ENCODE results near the gene POR.
"Not testable (repeated sequence)": the region's sequence is repeated elsewhere in the genome, so short reads cannot be mapped to it uniquely, and the experiment has no call there.

The POR gene

GRCh38 chr7:75914655-75915415, at the start of gene POR:
POR (plus strand) TSS chr7:75915155; CDS start chr7:75954002, 38,847 bp downstream.
- DNase-seq (ENCODE audit: low spot score): peak; percentile 91

GRCh38 chr7:75866114-75866488, 48.9 kb upstream of the POR start:
- peak; percentile 68 for DNase-seq (ENCODE audit: low spot score)

- peak; percentile 77 for DNase-seq (ENCODE audit: low spot score)
Measured at GRCh38 chr7:75866489-75867389, 48.2 kb upstream of the POR start.

DNA sequence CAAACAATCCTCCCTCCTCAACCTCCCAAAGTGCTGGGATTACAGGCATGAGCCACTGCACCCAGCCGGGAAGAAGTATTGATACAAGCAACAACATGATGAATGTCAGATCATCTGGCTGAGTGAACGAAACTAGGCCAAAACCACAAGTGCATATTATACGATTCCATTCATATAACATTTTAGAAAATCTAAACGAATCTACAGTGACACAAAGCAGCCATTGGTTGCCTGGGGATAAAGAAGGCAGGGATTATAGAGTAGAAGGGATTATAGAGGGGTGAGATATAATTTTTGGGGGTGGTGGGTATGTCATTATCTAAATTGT, 47.6 kb upstream of the POR start:
- no peak for DNase-seq (ENCODE audit: low spot score)

DNA sequence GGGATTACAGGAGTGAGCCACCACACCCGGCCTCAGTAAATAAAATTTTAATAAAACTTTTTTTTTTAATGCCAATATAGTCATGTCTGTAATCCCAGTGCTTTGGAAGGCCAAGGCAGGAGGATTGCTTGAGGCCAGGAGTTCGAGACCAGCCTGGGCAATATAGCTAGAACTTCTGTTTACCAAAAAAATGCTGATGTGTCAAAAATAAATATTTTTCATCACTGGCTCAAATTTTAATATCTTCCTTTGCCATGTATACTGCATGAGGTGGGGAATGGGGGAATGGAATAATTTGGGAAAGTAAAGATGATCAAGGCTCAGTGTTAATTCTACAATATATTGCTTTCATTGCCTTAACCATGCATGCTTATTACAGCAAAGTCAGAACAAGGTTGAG, 46.8 kb upstream of the POR start:
- DNase-seq (ENCODE audit: low spot score): no peak

DNA sequence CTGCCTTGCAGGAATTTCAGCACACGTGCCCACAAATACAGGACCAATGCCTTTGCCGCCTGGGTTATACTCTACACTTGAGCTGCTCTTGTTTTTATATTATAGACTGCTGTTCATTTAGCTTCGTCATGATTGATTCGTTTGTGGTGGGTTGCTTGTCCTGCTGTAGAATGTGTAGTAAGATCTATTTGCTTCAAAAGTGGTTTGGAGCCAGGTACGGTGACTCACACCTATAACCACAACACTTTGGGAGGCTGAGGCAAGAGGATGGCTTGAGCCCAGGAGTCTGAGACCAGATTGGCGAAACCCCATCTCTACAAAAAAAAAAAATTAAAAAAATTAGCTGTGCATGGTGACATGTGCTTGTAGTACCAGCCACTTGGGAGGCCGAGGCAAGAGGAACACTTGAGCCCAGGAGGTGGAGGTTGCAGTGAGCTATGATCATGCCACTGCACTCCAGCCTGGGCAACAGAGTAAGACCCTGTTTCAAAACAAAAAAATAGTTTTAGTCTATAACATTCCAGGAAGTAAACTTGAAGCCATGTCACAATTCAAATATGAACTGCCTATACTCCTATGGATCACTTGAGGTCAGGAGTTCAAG, 45.1 kb upstream of the POR start:
- DNase-seq (ENCODE audit: low spot score): no peak

GRCh38 chr7:75870557-75871161, 44.3 kb upstream of the POR start:
- DNase-seq (ENCODE audit: low spot score): no peak

- no peak for DNase-seq (ENCODE audit: low spot score)
Measured at GRCh38 chr7:75872073-75872782, 42.7 kb upstream of the POR start.

GRCh38 chr7:75874180-75874579, 40.8 kb upstream of the POR start:
- DNase-seq (ENCODE audit: low spot score): not testable (repeated sequence)

GRCh38 chr7:75875113-75876080, 39.6 kb upstream of the POR start:
- no peak for DNase-seq (ENCODE audit: low spot score)

GRCh38 chr7:75876126-75876881, 38.7 kb upstream of the POR start:
- DNase-seq (ENCODE audit: low spot score): no peak

DNA sequence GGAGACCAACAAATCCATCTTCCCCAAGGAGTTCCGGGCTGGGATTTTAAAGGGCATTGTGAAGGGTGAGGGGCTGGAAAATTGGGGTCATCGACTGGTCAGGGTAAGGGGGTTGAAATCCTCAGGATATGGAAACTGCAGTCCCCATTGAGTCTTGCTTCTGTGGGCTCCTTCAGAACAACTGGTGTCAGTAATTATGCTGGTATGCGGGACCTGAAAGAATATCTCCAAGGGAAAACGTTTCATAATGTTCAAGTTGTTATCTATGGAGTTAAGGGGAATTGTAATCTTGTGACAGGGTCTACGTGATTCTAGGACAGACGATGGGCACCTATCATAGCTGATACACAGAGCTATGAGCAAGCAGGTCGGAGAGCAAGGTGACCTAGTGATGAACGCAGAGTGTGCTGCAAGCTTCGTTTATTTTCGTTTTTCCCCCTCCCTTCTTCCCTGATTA, 36.6 kb upstream of the POR start:
- DNase-seq (ENCODE audit: low spot score): no peak

- peak; percentile 92 for DNase-seq (ENCODE audit: low spot score)
Measured at GRCh38 chr7:75878769-75879611, 36.0 kb upstream of the POR start, which contains the start of gene RHBDD2. RHBDD2 (plus strand) TSS chr7:75879034; CDS start chr7:75879083, 49 bp downstream.

- no peak for DNase-seq (ENCODE audit: low spot score)
Measured at GRCh38 chr7:75879771-75880184, 35.2 kb upstream of the POR start.

- DNase-seq (ENCODE audit: low spot score): no peak
Measured at GRCh38 chr7:75880242-75880641, 34.7 kb upstream of the POR start.

DNA sequence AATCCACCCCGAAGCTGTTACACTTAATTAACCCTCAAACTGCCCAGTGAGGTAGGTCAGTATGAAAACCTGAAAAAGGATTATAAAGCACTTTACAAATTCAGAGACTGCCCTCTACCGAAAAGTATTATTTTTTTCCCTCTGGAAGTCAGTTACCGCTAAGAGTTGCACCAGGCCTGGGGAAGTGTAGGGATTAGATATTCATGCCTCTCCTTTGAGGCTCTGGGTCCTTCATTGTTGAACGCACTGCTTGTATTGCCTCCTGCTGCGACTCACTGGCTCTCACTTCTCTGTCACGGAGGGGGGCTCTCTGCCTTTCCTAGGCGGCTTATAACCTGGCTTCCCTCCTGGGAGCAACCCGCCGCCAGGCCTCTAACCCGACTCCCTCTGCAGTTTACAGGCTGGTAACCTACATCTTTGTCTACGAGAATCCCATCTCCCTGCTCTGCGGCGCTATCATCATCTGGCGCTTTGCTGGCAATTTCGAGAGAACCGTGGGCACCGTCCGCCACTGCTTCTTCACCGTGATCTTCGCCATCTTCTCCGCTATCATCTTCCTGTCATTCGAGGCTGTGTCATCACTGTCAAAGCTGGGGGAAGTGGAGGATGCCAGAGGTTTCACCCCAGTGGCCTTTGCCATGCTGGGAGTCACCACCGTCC, 33.4 kb upstream of the POR start:
- DNase-seq (ENCODE audit: low spot score): no peak

DNA sequence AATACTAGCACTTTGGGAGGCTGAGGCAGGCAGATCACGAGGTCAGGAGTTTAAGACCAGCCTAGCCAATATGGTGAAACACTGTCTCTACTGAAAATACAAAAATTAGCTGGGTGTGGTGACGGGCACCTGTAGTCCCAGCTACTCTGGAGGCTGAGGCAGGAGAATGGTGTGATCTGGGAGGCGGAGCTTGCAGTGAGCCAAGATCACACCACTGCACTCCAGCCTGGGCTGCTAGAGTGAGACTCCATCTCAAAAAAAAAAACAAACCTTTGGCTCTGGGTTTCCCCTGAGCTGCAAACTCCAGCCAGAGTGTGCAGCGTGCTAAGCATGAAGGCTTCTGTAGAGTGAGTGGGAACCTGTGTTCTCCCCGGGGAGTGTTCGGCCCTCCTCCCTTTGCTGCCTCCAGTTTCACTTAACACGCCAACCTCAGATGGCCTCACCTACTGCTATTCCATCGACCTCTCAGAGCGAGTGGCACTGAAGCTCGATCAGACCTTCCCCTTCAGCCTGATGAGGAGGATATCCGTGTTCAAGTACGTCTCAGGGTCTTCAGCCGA, 31.6 kb upstream of the POR start:
- not testable (repeated sequence) for DNase-seq (ENCODE audit: low spot score)

GRCh38 chr7:75884476-75884875, 30.5 kb upstream of the POR start:
- no peak for DNase-seq (ENCODE audit: low spot score)
